B cell (primary cell): ENCODE results near the gene VPS25. TPM values are rescaled to one million over a fixed set of nuclear protein-coding genes. Genes with fewer than 3 reads are reported as not detected.

Source experiments
- ATAC-seq: fragments of 200-7000 bp; cut with Tn5 transposase; one replicate; pipeline ENCODE4 v1.10.0; 2021; ENCODE audit warnings: low read depth, mild to moderate bottlenecking, moderate number of reproducible peaks, moderate library complexity
- CTCF ChIA-PET: fragments of 350-600 bp; sonication (Branson Sonifier 250); formaldehyde crosslinking; loops from one replicate; lab custom pipeline; 2021; ENCODE audit warnings: antibody characterized with exemption, inconsistent platforms; lab: Charles Lee
- POLR2A ChIA-PET: fragments of 350-600 bp; sonication (Branson Sonifier 250); formaldehyde crosslinking; loops from one replicate; lab custom pipeline; 2021; ENCODE audit warnings: antibody characterized with exemption; lab: Charles Lee
- DNase-seq: peaks from one replicate; pipeline ENCODE4 v3.0.0; 2013
- H2AFZ ChIP-seq: 2 replicates; pipeline ENCODE4 v1.6.1; 2012; ENCODE audit warnings: mild to moderate bottlenecking, low read depth, low read length; ENCODE audit not compliant: insufficient read depth, poor library complexity, severe bottlenecking
- H3K27ac ChIP-seq, 2 donors: 1 replicate in 1 of 2; 2 replicates in 1 of 2; pipeline ENCODE4 v1.5.1; 2012 to 2013; ENCODE audit warnings: low read length in 2 of 2, mild to moderate bottlenecking in 2 of 2, moderate library complexity in 1 of 2
- H3K27me3 ChIP-seq, 4 experiments: fragments of 200-600 bp in 1 of 4; sonication (generic) in 1 of 4; replicated peaks in 1 of 4; 1 replicate in 2 of 4; 2 replicates in 2 of 4; pipeline versions ENCODE4 v1.6.1 to v1.7.0; 2013 to 2016; ENCODE audit warnings: low read length in 3 of 4, mild to moderate bottlenecking in 2 of 4, mixed read lengths in 1 of 4, moderate library complexity in 1 of 4; ENCODE audit not compliant: insufficient read depth in 4 of 4, control insufficient read depth in 3 of 4; ENCODE audit errors: control extremely low read depth in 1 of 4
- H3K36me3 ChIP-seq, 2 experiments: replicated peaks in 1 of 2; 1 replicate in 1 of 2; 2 replicates in 1 of 2; pipeline versions ENCODE4 v1.6.1 to v1.7.1; 2013; ENCODE audit warnings: low read length in 1 of 2; ENCODE audit not compliant: insufficient read depth in 2 of 2, control insufficient read depth in 1 of 2; ENCODE audit errors: control extremely low read depth in 1 of 2, extremely low read depth in 1 of 2
- H3K4me1 ChIP-seq, 2 donors: fragments of 200-600 bp in 1 of 2; sonication (generic) in 1 of 2; 1 replicate in 1 of 2; 2 replicates in 1 of 2; pipeline versions ENCODE4 v1.5.1 to v1.6.1; 2013 to 2017; ENCODE audit warnings: low read length in 2 of 2; ENCODE audit not compliant: control insufficient read depth in 2 of 2, insufficient read depth in 2 of 2
- H3K4me2 ChIP-seq: replicated peaks from 2 replicates; pipeline ENCODE3; 2012; ENCODE audit warnings: mild to moderate bottlenecking, low read depth, low read length; ENCODE audit not compliant: poor library complexity, severe bottlenecking
- H3K4me3 ChIP-seq, 5 experiments: fragments of 200-600 bp in 1 of 5; sonication (generic) in 1 of 5; 1 replicate in 3 of 5; 2 replicates in 2 of 5; pipeline versions ENCODE4 v1.5.1 to v1.7.0; 2011 to 2016; ENCODE audit warnings: low read length in 4 of 5, mild to moderate bottlenecking in 4 of 5, low read depth in 2 of 5, control low read depth in 1 of 5, moderate library complexity in 1 of 5; ENCODE audit not compliant: insufficient read depth in 1 of 5; ENCODE audit errors: control extremely low read depth in 1 of 5, extremely low read depth in 1 of 5
- H3K79me2 ChIP-seq: fragments of 200-600 bp; sonication (generic); one replicate; pipeline ENCODE4 v1.6.0; 2016; ENCODE audit warnings: low read length; ENCODE audit not compliant: control insufficient read depth, insufficient read depth
- H3K9ac ChIP-seq: fragments of 200-600 bp; sonication (generic); 2 replicates; pipeline ENCODE4 v1.6.1; 2017; ENCODE audit warnings: mild to moderate bottlenecking, low read length, moderate library complexity
- H3K9me3 ChIP-seq, 3 donors: one replicate each; pipeline versions ENCODE4 v1.6.1 to v1.7.1; 2013; ENCODE audit warnings: low read length in 2 of 3; ENCODE audit not compliant: control insufficient read depth in 2 of 3, insufficient read depth in 1 of 3; ENCODE audit errors: control extremely low read depth in 1 of 3
- H4K20me1 ChIP-seq: 2 replicates; pipeline ENCODE4 v1.6.0; 2012; ENCODE audit warnings: mild to moderate bottlenecking, low read length; ENCODE audit not compliant: insufficient read depth, control insufficient read depth, poor library complexity, severe bottlenecking
- H3K27ac Mint-ChIP-seq: one replicate; pipeline ENCODE4 v1.8.0; 2021; ENCODE audit warnings: mixed read lengths
- H3K27me3 Mint-ChIP-seq: one replicate; pipeline ENCODE4 v1.8.0; 2021; ENCODE audit warnings: mixed read lengths
- H3K4me1 Mint-ChIP-seq: one replicate; pipeline ENCODE4 v1.8.0; 2021; ENCODE audit warnings: mixed read lengths
- H3K4me3 Mint-ChIP-seq: one replicate; pipeline ENCODE4 v1.8.0; 2021; ENCODE audit warnings: mixed read lengths
- H3K9me3 Mint-ChIP-seq: one replicate; pipeline ENCODE4 v1.8.0; 2022; ENCODE audit warnings: mixed read lengths; ENCODE audit not compliant: insufficient read depth
- EZH2 ChIP-seq: IDR thresholded peaks from 2 replicates; pipeline ENCODE4 v1.6.1; 2012; ENCODE audit warnings: borderline replicate concordance, low read depth, mild to moderate bottlenecking, moderate library complexity, low read length; ENCODE audit not compliant: insufficient read depth, poor library complexity, severe bottlenecking
- WGBS: methylation state at CpG from one replicate; pipeline ENCODE4 v1.1.5; 2013; ENCODE audit warnings: missing lambda C conversion rate; ENCODE audit not compliant: insufficient coverage; 5-methylcytosine and 5-hydroxymethylcytosine counted together
- intact Hi-C: fragments of 100-400 bp; cut with micrococcal nuclease; formaldehyde crosslinking; loops from one replicate; pipeline ENCODE4 v1.10.0; 2022
- polyA plus RNA-seq: library from polyadenylated mRNA; depleted of rRNA; stranded (reverse); fragments of >200 nt; gene quantifications from 2 replicates; pipeline ENCODE4 v1.2.3, GENCODE V29; 2012
- total RNA-seq, 2 donors: library from RNA; stranded (reverse); fragments of 120-200 nt in 1 of 2; gene quantifications; 1 replicate in 1 of 2; 2 replicates in 1 of 2; pipeline versions ENCODE4 v1.2.3 to v1.2.4, GENCODE V29; 2013 to 2022
- TF ChIP-seq, protein P1 (sequence below): fragments of 200-600 bp; IDR thresholded peaks from one replicate; pipeline ENCODE4 v1.8.0; 2022; ENCODE audit warnings: antibody characterized with exemption, mild to moderate bottlenecking

VPS25 gene
- total and polyA plus RNA-seq, 2 donors (not counting 1 experiment from before 2014, with no cell fraction given): 38.7 to 40.5 TPM

GRCh38 chr17:42792545-42792944 is 19.3 kb downstream of the VPS25 start:
- H3K4me1 ChIP-seq: peaks cover 4 to 8% of the 10 kb centered on the region in 2 donors
- no peaks in the 10 kb centered on the region for H4K20me1 ChIP-seq
- peaks cover 14% of the 10 kb centered on the region for H3K4me1 Mint-ChIP-seq
- H3K4me3 ChIP-seq: no peak overlapping the region
- no peak overlapping the region for H3K9ac ChIP-seq
- no peak overlapping the region for H3K27ac Mint-ChIP-seq
- no peak overlapping the region for H3K4me3 Mint-ChIP-seq
- TF ChIP-seq EZH2: no peak
- TF ChIP-seq, protein P1, sequence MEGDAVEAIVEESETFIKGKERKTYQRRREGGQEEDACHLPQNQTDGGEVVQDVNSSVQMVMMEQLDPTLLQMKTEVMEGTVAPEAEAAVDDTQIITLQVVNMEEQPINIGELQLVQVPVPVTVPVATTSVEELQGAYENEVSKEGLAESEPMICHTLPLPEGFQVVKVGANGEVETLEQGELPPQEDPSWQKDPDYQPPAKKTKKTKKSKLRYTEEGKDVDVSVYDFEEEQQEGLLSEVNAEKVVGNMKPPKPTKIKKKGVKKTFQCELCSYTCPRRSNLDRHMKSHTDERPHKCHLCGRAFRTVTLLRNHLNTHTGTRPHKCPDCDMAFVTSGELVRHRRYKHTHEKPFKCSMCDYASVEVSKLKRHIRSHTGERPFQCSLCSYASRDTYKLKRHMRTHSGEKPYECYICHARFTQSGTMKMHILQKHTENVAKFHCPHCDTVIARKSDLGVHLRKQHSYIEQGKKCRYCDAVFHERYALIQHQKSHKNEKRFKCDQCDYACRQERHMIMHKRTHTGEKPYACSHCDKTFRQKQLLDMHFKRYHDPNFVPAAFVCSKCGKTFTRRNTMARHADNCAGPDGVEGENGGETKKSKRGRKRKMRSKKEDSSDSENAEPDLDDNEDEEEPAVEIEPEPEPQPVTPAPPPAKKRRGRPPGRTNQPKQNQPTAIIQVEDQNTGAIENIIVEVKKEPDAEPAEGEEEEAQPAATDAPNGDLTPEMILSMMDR: no peak
- H3K4me2 ChIP-seq: no peak overlapping the region
- no peak overlapping the region for H3K27ac ChIP-seq
- no peaks in the 10 kb centered on the region for H3K9me3 Mint-ChIP-seq
- 76% methylated on average over 3 of the region's 5 CpGs for WGBS
- H3K27me3 Mint-ChIP-seq: peaks cover 16% of the 10 kb centered on the region
- ChIA-PET POLR2A (interaction anchor here (0.6 kb wide), 1 partner anchor 16 kb away, joined by 6 read pairs; no protein-coding TSS in a partner anchor), CTCF (no interaction called here)
- ATAC-seq (no peak), DNase-seq (no peak)
- peaks cover 0 to 8% (median 0%) of the 10 kb centered on the region in 4 experiments for H3K27me3 ChIP-seq
- peaks cover 0 to 2% of the 10 kb centered on the region in 2 experiments for H3K36me3 ChIP-seq
- no peaks in the 10 kb centered on the region for H3K9me3 ChIP-seq
- peaks cover 13% of the 10 kb centered on the region for H3K79me2 ChIP-seq
- intact Hi-C loops: no loop called here
- H2AFZ ChIP-seq: no peak overlapping the region

DNA sequence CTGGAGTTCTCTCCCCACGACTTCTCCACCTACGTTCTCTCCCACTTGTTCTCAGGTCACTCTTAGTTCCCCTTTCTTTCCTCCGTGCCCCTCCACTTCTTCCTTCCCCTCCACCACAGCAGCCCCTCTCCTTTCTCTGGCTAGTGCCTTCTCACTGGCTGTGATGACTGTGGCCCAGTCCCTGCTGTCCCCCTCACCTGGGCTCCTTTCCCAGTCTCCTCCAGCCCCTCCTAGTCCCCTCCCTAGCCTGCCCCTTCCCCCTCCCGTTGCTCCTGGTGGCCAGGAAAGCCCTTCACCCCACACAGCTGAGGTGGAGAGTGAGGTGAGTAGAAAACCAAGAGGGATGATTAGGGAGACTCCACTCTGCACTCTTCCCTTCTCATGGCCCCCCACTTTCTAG is 21.8 kb downstream of the VPS25 start:
- Mint-ChIP-seq H3K27me3 (peaks cover 1% of the 10 kb centered on the region), H3K27ac (no peak overlapping the region), H3K4me1 (peaks cover 27% of the 10 kb centered on the region), H3K9me3 (no peaks in the 10 kb centered on the region), H3K4me3 (no peak overlapping the region)
- no peak for ATAC-seq
- TF ChIP-seq, protein P1: no peak
- no peak for TF ChIP-seq EZH2
- no peaks in the 10 kb centered on the region for H4K20me1 ChIP-seq
- H2AFZ ChIP-seq: no peak overlapping the region
- POLR2A ChIA-PET: interaction anchor here (0.6 kb wide), 1 partner anchor 297 kb away, joined by 5 read pairs; no protein-coding TSS in a partner anchor
- H3K36me3 ChIP-seq: peaks cover 0 to 2% of the 10 kb centered on the region in 2 experiments
- no peak overlapping the region for H3K4me3 ChIP-seq
- intact Hi-C loops: no loop called here
- no peak for DNase-seq
- no peaks in the 10 kb centered on the region for H3K27me3 ChIP-seq
- H3K9ac ChIP-seq: no peak overlapping the region
- peaks cover 23% of the 10 kb centered on the region for H3K79me2 ChIP-seq
- peaks cover 14 to 21% of the 10 kb centered on the region in 2 donors for H3K4me1 ChIP-seq
- 15% methylated on average over 3 of the region's 4 CpGs for WGBS
- CTCF ChIA-PET: no interaction called here
- H3K9me3 ChIP-seq: peaks cover 0 to 3% (median 0%) of the 10 kb centered on the region in 3 donors
- no peak overlapping the region for H3K4me2 ChIP-seq
- no peak overlapping the region for H3K27ac ChIP-seq
